HepG2 (cell line): ENCODE results near the gene MAN1B1. TPM values are rescaled to one million over a fixed set of nuclear protein-coding genes. Genes with fewer than 3 reads are reported as not detected.

Experiments
- ATRX ChIP-seq: sonication (generic); formaldehyde crosslinking; IDR thresholded peaks from 2 replicates; pipeline ENCODE4 v1.4.0; 2020; ENCODE audit warnings: missing genetic modification reagents, borderline replicate concordance
- CCDC6 ChIP-seq: sonication (generic); formaldehyde crosslinking; IDR thresholded peaks from 2 replicates; pipeline ENCODE4 v1.8.1; 2022; ENCODE audit warnings: mild to moderate bottlenecking, missing genetic modification reagents, moderate library complexity
- HES4 ChIP-seq: sonication (generic); formaldehyde crosslinking; IDR thresholded peaks from 2 replicates; pipeline ENCODE4 v1.9.0; 2021; ENCODE audit warnings: mild to moderate bottlenecking, missing genetic modification reagents, borderline replicate concordance
- HNF4A ChIP-seq: sonication (generic); formaldehyde crosslinking; IDR thresholded peaks from 2 replicates; pipeline ENCODE4 v1.4.0; 2020; ENCODE audit warnings: missing genetic modification reagents
- KDM4B ChIP-seq: sonication (generic); formaldehyde crosslinking; IDR thresholded peaks from 2 replicates; pipeline ENCODE4 v1.4.0; 2020; ENCODE audit warnings: missing genetic modification reagents
- NR2C2 ChIP-seq: sonication (generic); formaldehyde crosslinking; IDR thresholded peaks from 2 replicates; pipeline ENCODE4 v1.4.0; 2020; ENCODE audit warnings: missing genetic modification reagents, mild to moderate bottlenecking, moderate library complexity, borderline replicate concordance
- PCBP1 ChIP-seq: fragments of 200-400 bp; formaldehyde crosslinking; IDR thresholded peaks from 2 replicates; pipeline ENCODE4 v1.6.1; 2017; ENCODE audit warnings: mild to moderate bottlenecking, low read depth, low read length, borderline replicate concordance
- SIN3A ChIP-seq: IDR thresholded peaks from 2 replicates; pipeline ENCODE4 v1.6.1; 2011; ENCODE audit warnings: low read depth, mild to moderate bottlenecking, control low read depth, low read length, borderline replicate concordance
- ZNF143 ChIP-seq: sonication (generic); formaldehyde crosslinking; IDR thresholded peaks from 2 replicates; pipeline ENCODE4 v1.4.0; 2020; ENCODE audit warnings: missing genetic modification reagents
- ZNF709 ChIP-seq: sonication (generic); formaldehyde crosslinking; IDR thresholded peaks from 2 replicates; pipeline ENCODE4 v1.5.0; 2020; ENCODE audit warnings: mild to moderate bottlenecking, missing genetic modification reagents
- polyA plus RNA-seq, 8 experiments: library from polyadenylated mRNA; depleted of rRNA in 3 of 8; stranded (reverse) in 7 of 8; unstranded in 1 of 8; fragments of >200 nt; fragmentation: Illumina TruSeq in 4 of 8; extraction: Trizol in 4 of 8; gene quantifications; 2 replicates each; pipeline versions ENCODE4 v1.2.1 to v1.2.3, GENCODE V29; 2011 to 2016; ENCODE audit warnings: low read depth in 4 of 8, missing spikeins in 1 of 8, mixed read lengths in 1 of 8; ENCODE audit not compliant: insufficient read depth in 1 of 8
- total RNA-seq, 5 experiments: library from RNA; depleted of rRNA; stranded (reverse); fragments of >200 nt; fragmentation: Illumina TruSeq; extraction: Trizol; gene quantifications; 2 replicates each; pipeline ENCODE4 v1.2.3, GENCODE V29; 2016; ENCODE audit warnings: low read depth in 1 of 5
- TF ChIP-seq, protein P1 (sequence below): sonication (generic); formaldehyde crosslinking; IDR thresholded peaks from 2 replicates; pipeline ENCODE4 v1.5.1; 2020; ENCODE audit warnings: mild to moderate bottlenecking, missing genetic modification reagents
- TF ChIP-seq, protein P2 (sequence below): IDR thresholded peaks from 2 replicates; pipeline ENCODE4 v1.6.1; 2018; ENCODE audit warnings: missing genetic modification reagents, mild to moderate bottlenecking, missing compliant biosample characterization
- TF ChIP-seq, protein P3 (sequence below): IDR thresholded peaks from 2 replicates; pipeline ENCODE4 v1.6.1; 2016
- TF ChIP-seq, protein P4 (sequence below), 2 experiments: IDR thresholded peaks; 2 replicates each; pipeline ENCODE4 v1.6.1; 2011 to 2012; ENCODE audit warnings: low read length in 2 of 2, borderline replicate concordance in 1 of 2, low read depth in 1 of 2, mild to moderate bottlenecking in 1 of 2, moderate library complexity in 1 of 2
- TF ChIP-seq, protein P5 (sequence below): sonication (generic); formaldehyde crosslinking; IDR thresholded peaks from 2 replicates; pipeline ENCODE4 v1.4.0; 2020; ENCODE audit warnings: missing genetic modification reagents, borderline replicate concordance

The MAN1B1 gene
- total and polyA plus RNA-seq, 2 of the 13 experiments (the other 11 are each of a cell fraction or from before 2014, with no cell fraction given) = 48.9 to 59.5 TPM

DNA sequence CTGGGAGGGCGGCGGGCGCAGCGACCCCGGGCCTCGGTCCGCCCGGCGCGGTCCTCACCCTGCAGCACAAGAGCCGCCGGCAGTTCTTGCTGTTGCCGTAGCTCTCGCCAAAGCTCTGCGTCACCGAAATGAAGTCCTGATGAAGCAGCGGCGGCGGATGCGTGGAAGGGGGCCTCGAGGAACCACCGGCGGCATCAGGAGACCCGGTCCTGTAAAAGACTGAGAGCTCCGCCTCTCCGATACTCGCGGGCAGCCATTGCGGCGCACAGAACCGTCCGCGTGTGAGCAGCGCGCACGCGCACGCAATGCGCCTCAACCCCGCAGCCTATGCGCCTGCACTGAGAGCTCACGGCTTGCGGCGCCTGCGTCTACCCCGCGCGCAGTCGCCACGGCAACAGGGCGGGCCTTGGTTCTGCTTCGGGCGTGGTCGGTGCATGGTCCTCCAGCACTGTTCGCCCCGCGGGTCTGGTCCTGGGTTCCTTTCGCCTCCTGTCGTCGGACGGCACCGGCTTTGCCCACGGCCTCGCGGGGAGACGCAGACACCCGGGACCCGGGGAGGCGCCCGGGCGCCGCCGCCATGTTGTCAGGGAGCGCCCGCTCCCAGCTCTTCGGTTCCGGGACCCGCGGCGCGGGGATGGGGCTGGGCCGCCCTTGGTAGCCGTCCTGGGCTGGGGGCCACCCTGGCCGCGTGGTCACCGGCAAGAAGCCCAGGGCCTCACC, 42.8 kb downstream of the MAN1B1 start (continued):
- TF ChIP-seq, protein P1, sequence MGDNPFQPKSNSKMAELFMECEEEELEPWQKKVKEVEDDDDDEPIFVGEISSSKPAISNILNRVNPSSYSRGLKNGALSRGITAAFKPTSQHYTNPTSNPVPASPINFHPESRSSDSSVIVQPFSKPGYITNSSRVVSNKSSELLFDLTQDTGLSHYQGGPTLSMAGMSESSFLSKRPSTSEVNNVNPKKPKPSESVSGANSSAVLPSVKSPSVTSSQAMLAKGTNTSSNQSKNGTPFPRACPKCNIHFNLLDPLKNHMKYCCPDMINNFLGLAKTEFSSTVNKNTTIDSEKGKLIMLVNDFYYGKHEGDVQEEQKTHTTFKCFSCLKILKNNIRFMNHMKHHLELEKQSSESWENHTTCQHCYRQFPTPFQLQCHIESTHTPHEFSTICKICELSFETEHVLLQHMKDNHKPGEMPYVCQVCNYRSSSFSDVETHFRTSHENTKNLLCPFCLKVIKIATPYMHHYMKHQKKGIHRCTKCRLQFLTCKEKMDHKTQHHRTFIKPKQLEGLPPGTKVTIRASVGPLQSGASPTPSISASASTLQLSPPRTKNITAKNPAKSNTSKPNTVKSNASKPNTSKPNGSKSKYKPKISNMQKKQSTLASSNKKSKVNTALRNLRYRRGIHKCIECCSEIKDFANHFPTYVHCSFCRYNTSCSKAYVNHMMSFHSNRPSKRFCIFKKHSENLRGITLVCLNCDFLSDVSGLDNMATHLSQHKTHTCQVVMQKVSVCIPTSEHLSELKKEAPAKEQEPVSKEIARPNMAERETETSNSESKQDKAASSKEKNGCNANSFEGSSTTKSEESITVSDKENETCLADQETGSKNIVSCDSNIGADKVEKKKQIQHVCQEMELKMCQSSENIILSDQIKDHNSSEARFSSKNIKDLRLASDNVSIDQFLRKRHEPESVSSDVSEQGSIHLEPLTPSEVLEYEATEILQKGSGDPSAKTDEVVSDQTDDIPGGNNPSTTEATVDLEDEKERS (CRISPR knock-in tag) = peak; percentile 75
- no peak; the same call in 1 of the 2 replicates for TF ChIP-seq ZNF143 (CRISPR knock-in tag)
- TF ChIP-seq, protein P2, sequence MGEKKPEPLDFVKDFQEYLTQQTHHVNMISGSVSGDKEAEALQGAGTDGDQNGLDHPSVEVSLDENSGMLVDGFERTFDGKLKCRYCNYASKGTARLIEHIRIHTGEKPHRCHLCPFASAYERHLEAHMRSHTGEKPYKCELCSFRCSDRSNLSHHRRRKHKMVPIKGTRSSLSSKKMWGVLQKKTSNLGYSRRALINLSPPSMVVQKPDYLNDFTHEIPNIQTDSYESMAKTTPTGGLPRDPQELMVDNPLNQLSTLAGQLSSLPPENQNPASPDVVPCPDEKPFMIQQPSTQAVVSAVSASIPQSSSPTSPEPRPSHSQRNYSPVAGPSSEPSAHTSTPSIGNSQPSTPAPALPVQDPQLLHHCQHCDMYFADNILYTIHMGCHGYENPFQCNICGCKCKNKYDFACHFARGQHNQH (CRISPR knock-in tag) = no peak; the same call in none of the 2 replicates
- no peak for TF ChIP-seq HES4 (CRISPR knock-in tag)
- no peak for TF ChIP-seq PCBP1
- TF ChIP-seq SIN3A = peak; percentile 85
- TF ChIP-seq NR2C2 = peak; percentile 46; the same call in 1 of the 2 replicates
- no peak for TF ChIP-seq ATRX (CRISPR knock-in tag)
- TF ChIP-seq, protein P3, sequence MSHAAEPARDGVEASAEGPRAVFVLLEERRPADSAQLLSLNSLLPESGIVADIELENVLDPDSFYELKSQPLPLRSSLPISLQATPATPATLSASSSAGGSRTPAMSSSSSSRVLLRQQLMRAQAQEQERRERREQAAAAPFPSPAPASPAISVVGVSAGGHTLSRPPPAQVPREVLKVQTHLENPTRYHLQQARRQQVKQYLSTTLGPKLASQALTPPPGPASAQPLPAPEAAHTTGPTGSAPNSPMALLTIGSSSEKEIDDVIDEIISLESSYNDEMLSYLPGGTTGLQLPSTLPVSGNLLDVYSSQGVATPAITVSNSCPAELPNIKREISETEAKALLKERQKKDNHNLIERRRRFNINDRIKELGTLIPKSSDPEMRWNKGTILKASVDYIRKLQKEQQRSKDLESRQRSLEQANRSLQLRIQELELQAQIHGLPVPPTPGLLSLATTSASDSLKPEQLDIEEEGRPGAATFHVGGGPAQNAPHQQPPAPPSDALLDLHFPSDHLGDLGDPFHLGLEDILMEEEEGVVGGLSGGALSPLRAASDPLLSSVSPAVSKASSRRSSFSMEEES (CRISPR knock-in tag) = 0 out of 2 replicates have a peak, but pooled peaks have one; percentile 36
- no peak; the same call in 1 of the 2 replicates for TF ChIP-seq CCDC6 (CRISPR knock-in tag)
- TF ChIP-seq, protein P4, sequence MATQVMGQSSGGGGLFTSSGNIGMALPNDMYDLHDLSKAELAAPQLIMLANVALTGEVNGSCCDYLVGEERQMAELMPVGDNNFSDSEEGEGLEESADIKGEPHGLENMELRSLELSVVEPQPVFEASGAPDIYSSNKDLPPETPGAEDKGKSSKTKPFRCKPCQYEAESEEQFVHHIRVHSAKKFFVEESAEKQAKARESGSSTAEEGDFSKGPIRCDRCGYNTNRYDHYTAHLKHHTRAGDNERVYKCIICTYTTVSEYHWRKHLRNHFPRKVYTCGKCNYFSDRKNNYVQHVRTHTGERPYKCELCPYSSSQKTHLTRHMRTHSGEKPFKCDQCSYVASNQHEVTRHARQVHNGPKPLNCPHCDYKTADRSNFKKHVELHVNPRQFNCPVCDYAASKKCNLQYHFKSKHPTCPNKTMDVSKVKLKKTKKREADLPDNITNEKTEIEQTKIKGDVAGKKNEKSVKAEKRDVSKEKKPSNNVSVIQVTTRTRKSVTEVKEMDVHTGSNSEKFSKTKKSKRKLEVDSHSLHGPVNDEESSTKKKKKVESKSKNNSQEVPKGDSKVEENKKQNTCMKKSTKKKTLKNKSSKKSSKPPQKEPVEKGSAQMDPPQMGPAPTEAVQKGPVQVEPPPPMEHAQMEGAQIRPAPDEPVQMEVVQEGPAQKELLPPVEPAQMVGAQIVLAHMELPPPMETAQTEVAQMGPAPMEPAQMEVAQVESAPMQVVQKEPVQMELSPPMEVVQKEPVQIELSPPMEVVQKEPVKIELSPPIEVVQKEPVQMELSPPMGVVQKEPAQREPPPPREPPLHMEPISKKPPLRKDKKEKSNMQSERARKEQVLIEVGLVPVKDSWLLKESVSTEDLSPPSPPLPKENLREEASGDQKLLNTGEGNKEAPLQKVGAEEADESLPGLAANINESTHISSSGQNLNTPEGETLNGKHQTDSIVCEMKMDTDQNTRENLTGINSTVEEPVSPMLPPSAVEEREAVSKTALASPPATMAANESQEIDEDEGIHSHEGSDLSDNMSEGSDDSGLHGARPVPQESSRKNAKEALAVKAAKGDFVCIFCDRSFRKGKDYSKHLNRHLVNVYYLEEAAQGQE (IDR thresholded peaks at IDR 0.05; ENCODE audit: borderline replicate concordance in 1 of 2, low read depth in 1 of 2, low read length in 2 of 2) = peak in 1 of 2 experiments; percentile 71; a peak in 1 of 4 replicates
- no peak for TF ChIP-seq KDM4B (CRISPR knock-in tag)
- TF ChIP-seq, protein P5, sequence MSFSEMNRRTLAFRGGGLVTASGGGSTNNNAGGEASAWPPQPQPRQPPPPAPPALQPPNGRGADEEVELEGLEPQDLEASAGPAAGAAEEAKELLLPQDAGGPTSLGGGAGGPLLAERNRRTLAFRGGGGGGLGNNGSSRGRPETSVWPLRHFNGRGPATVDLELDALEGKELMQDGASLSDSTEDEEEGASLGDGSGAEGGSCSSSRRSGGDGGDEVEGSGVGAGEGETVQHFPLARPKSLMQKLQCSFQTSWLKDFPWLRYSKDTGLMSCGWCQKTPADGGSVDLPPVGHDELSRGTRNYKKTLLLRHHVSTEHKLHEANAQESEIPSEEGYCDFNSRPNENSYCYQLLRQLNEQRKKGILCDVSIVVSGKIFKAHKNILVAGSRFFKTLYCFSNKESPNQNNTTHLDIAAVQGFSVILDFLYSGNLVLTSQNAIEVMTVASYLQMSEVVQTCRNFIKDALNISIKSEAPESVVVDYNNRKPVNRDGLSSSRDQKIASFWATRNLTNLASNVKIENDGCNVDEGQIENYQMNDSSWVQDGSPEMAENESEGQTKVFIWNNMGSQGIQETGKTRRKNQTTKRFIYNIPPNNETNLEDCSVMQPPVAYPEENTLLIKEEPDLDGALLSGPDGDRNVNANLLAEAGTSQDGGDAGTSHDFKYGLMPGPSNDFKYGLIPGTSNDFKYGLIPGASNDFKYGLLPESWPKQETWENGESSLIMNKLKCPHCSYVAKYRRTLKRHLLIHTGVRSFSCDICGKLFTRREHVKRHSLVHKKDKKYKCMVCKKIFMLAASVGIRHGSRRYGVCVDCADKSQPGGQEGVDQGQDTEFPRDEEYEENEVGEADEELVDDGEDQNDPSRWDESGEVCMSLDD (CRISPR knock-in tag) = no peak
- no peak; the same call in 1 of the 2 replicates for TF ChIP-seq ZNF709 (CRISPR knock-in tag)
- TF ChIP-seq HNF4A (CRISPR knock-in tag) = peak; percentile 21; the same call in 1 of the 2 replicates
